SK-N-SH treated with all-trans-retinoic acid at 6 μM for 48 hours (cell line): ENCODE measurements around the gene ALX4.

Source experiments
- ATAC-seq: fragments of 200-7000 bp; cut with Tn5 transposase; 3 replicates; pipeline ENCODE4 v1.9.1; 2020; ENCODE audit warnings: mild to moderate bottlenecking, moderate library complexity
- ARNTL ChIP-seq: fragments of 450-650 bp; formaldehyde crosslinking; IDR thresholded peaks from 2 replicates; pipeline ENCODE4 v1.5.0; 2020; ENCODE audit warnings: low read depth, mild to moderate bottlenecking, moderate library complexity, borderline replicate concordance
- CSDC2 ChIP-seq: fragments of 250-450 bp; sonication (Bioruptor Pico); IDR thresholded peaks from 2 replicates; pipeline ENCODE4 v1.5.0; 2020; ENCODE audit warnings: mild to moderate bottlenecking, moderate library complexity
- ESRRG ChIP-seq: fragments of 250-450 bp; sonication (Bioruptor Pico); IDR thresholded peaks from 2 replicates; pipeline ENCODE4 v1.6.1; 2021; ENCODE audit warnings: mild to moderate bottlenecking
- GLIS3 ChIP-seq: fragments of 250-450 bp; sonication (Bioruptor Pico); IDR thresholded peaks from 2 replicates; pipeline ENCODE4 v1.5.0; 2020; ENCODE audit warnings: mild to moderate bottlenecking, moderate library complexity
- ISL1 ChIP-seq: fragments of 250-450 bp; sonication (Bioruptor Pico); IDR thresholded peaks from 2 replicates; pipeline ENCODE4 v2.1.2; 2022; ENCODE audit warnings: mild to moderate bottlenecking, moderate library complexity
- OSR1 ChIP-seq: fragments of 250-450 bp; sonication (Bioruptor Pico); IDR thresholded peaks from 2 replicates; pipeline ENCODE4 v1.8.0; 2022; ENCODE audit warnings: moderate library complexity, mild to moderate bottlenecking, inconsistent platforms
- PPARA ChIP-seq: fragments of 250-450 bp; sonication (Bioruptor Pico); IDR thresholded peaks from 2 replicates; pipeline ENCODE4 v1.5.0; 2020; ENCODE audit warnings: mild to moderate bottlenecking, borderline replicate concordance
- RARB ChIP-seq: fragments of 250-450 bp; sonication (Bioruptor Pico); IDR thresholded peaks from 2 replicates; pipeline ENCODE4 v1.8.0; 2021; ENCODE audit warnings: mild to moderate bottlenecking, moderate library complexity
- TCF4 ChIP-seq: fragments of 250-450 bp; sonication (Bioruptor Pico); IDR thresholded peaks from 2 replicates; pipeline ENCODE4 v1.8.0; 2021; ENCODE audit warnings: mild to moderate bottlenecking, moderate library complexity, borderline replicate concordance
- TOX ChIP-seq: fragments of 250-450 bp; sonication (Bioruptor Pico); IDR thresholded peaks from 2 replicates; pipeline ENCODE4 v1.8.0; 2021; ENCODE audit warnings: mild to moderate bottlenecking, moderate library complexity, borderline replicate concordance
- ZFP3 ChIP-seq: fragments of 250-450 bp; sonication (Bioruptor Pico); IDR thresholded peaks from 2 replicates; pipeline ENCODE4 v1.5.0; 2020; ENCODE audit warnings: mild to moderate bottlenecking, moderate library complexity
- ZNF565 ChIP-seq: fragments of 450-650 bp; formaldehyde crosslinking; conservative IDR thresholded peaks from 2 replicates; pipeline ENCODE4 v1.5.0; 2020; ENCODE audit warnings: low read depth, mild to moderate bottlenecking, moderate library complexity
- ZNF70 ChIP-seq: fragments of 450-650 bp; formaldehyde crosslinking; IDR thresholded peaks from 2 replicates; pipeline ENCODE4 v1.5.0; 2020; ENCODE audit warnings: mild to moderate bottlenecking, moderate library complexity
- TF ChIP-seq, protein P1 (sequence below): fragments of 250-450 bp; sonication (Bioruptor Pico); IDR thresholded peaks from 2 replicates; pipeline ENCODE4 v1.5.1; 2020; ENCODE audit warnings: low read depth, mild to moderate bottlenecking, moderate library complexity
- TF ChIP-seq, protein P2 (sequence below): fragments of 250-450 bp; sonication (Bioruptor Pico); IDR thresholded peaks from 2 replicates; pipeline ENCODE4 v1.5.0; 2020; ENCODE audit warnings: mild to moderate bottlenecking, moderate library complexity
- TF ChIP-seq, protein P3 (sequence below): fragments of 250-450 bp; sonication (Bioruptor Pico); IDR thresholded peaks from 2 replicates; pipeline ENCODE4 v1.8.0; 2021; ENCODE audit warnings: low read depth, mild to moderate bottlenecking, moderate library complexity, borderline replicate concordance
- TF ChIP-seq, protein P4 (sequence below): fragments of 250-450 bp; sonication (Bioruptor Pico); IDR thresholded peaks from 2 replicates; pipeline ENCODE4 v1.8.0; 2020; ENCODE audit warnings: mild to moderate bottlenecking, moderate library complexity, borderline replicate concordance
- TF ChIP-seq, protein P5 (sequence below): fragments of 250-450 bp; sonication (Bioruptor Pico); IDR thresholded peaks from 2 replicates; pipeline ENCODE4 v1.5.1; 2021; ENCODE audit warnings: mild to moderate bottlenecking, moderate library complexity

The ALX4 gene

DNA sequence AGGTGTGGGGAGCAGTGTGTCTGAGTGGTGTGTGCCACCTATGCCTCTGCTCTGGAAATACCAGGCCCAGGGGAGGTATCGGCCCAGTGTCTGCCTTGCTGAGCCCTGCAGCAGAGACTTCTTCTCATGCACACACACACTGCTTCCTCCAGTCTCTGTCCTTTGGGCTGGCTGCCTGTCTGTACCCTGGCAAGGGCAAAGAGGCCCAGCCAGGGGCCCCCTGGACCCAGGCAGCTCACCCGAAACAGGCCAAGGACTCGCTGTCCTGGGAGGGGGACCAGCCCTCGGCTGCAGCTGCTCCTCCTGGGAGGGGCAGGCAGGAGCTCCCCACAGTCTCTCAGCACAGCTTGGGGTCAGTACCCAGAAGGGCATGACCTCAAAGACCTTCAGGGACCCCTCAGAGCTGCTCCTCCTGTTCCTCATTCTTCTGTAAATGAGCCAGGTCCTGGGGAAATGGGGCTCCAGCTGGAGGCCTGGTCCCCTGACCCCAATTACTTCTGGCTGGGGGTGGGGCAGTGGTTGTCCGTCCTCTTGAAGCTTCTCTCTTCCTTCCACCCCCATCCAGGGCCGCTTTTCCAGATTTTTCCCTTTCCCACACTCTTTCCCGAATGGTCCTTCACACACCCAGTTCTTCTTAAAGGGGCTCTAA lies 24.5 kb upstream of the ALX4 start:
- TF ChIP-seq, protein P1, sequence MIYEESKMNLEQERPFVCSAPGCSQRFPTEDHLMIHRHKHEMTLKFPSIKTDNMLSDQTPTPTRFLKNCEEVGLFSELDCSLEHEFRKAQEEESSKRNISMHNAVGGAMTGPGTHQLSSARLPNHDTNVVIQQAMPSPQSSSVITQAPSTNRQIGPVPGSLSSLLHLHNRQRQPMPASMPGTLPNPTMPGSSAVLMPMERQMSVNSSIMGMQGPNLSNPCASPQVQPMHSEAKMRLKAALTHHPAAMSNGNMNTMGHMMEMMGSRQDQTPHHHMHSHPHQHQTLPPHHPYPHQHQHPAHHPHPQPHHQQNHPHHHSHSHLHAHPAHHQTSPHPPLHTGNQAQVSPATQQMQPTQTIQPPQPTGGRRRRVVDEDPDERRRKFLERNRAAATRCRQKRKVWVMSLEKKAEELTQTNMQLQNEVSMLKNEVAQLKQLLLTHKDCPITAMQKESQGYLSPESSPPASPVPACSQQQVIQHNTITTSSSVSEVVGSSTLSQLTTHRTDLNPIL (CRISPR knock-in tag): no peak
- TF ChIP-seq, protein P2, sequence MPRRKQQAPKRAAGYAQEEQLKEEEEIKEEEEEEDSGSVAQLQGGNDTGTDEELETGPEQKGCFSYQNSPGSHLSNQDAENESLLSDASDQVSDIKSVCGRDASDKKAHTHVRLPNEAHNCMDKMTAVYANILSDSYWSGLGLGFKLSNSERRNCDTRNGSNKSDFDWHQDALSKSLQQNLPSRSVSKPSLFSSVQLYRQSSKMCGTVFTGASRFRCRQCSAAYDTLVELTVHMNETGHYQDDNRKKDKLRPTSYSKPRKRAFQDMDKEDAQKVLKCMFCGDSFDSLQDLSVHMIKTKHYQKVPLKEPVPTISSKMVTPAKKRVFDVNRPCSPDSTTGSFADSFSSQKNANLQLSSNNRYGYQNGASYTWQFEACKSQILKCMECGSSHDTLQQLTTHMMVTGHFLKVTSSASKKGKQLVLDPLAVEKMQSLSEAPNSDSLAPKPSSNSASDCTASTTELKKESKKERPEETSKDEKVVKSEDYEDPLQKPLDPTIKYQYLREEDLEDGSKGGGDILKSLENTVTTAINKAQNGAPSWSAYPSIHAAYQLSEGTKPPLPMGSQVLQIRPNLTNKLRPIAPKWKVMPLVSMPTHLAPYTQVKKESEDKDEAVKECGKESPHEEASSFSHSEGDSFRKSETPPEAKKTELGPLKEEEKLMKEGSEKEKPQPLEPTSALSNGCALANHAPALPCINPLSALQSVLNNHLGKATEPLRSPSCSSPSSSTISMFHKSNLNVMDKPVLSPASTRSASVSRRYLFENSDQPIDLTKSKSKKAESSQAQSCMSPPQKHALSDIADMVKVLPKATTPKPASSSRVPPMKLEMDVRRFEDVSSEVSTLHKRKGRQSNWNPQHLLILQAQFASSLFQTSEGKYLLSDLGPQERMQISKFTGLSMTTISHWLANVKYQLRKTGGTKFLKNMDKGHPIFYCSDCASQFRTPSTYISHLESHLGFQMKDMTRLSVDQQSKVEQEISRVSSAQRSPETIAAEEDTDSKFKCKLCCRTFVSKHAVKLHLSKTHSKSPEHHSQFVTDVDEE (CRISPR knock-in tag): no peak
- TF ChIP-seq ZFP3 (CRISPR knock-in tag) (no peak), ESRRG (CRISPR knock-in tag) (no peak), TCF4 (CRISPR knock-in tag) (no peak), ISL1 (CRISPR knock-in tag) (no peak), PPARA (CRISPR knock-in tag) (no peak), ZNF565 (no peak), GLIS3 (CRISPR knock-in tag) (no peak), CSDC2 (CRISPR knock-in tag) (no peak), OSR1 (CRISPR knock-in tag) (no peak), TOX (CRISPR knock-in tag) (no peak), ARNTL (CRISPR knock-in tag) (no peak)
- TF ChIP-seq, protein P3, sequence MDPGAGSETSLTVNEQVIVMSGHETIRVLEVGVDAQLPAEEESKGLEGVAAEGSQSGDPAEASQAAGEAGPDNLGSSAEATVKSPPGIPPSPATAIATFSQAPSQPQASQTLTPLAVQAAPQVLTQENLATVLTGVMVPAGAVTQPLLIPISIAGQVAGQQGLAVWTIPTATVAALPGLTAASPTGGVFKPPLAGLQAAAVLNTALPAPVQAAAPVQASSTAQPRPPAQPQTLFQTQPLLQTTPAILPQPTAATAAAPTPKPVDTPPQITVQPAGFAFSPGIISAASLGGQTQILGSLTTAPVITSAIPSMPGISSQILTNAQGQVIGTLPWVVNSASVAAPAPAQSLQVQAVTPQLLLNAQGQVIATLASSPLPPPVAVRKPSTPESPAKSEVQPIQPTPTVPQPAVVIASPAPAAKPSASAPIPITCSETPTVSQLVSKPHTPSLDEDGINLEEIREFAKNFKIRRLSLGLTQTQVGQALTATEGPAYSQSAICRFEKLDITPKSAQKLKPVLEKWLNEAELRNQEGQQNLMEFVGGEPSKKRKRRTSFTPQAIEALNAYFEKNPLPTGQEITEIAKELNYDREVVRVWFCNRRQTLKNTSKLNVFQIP (CRISPR knock-in tag): no peak
- TF ChIP-seq, protein P4, sequence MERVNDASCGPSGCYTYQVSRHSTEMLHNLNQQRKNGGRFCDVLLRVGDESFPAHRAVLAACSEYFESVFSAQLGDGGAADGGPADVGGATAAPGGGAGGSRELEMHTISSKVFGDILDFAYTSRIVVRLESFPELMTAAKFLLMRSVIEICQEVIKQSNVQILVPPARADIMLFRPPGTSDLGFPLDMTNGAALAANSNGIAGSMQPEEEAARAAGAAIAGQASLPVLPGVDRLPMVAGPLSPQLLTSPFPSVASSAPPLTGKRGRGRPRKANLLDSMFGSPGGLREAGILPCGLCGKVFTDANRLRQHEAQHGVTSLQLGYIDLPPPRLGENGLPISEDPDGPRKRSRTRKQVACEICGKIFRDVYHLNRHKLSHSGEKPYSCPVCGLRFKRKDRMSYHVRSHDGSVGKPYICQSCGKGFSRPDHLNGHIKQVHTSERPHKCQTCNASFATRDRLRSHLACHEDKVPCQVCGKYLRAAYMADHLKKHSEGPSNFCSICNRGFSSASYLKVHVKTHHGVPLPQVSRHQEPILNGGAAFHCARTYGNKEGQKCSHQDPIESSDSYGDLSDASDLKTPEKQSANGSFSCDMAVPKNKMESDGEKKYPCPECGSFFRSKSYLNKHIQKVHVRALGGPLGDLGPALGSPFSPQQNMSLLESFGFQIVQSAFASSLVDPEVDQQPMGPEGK: no peak
- TF ChIP-seq, protein P5, sequence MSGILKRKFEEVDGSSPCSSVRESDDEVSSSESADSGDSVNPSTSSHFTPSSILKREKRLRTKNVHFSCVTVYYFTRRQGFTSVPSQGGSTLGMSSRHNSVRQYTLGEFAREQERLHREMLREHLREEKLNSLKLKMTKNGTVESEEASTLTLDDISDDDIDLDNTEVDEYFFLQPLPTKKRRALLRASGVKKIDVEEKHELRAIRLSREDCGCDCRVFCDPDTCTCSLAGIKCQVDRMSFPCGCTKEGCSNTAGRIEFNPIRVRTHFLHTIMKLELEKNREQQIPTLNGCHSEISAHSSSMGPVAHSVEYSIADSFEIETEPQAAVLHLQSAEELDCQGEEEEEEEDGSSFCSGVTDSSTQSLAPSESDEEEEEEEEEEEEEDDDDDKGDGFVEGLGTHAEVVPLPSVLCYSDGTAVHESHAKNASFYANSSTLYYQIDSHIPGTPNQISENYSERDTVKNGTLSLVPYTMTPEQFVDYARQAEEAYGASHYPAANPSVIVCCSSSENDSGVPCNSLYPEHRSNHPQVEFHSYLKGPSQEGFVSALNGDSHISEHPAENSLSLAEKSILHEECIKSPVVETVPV (CRISPR knock-in tag): no peak
- ATAC-seq: no peak

DNA sequence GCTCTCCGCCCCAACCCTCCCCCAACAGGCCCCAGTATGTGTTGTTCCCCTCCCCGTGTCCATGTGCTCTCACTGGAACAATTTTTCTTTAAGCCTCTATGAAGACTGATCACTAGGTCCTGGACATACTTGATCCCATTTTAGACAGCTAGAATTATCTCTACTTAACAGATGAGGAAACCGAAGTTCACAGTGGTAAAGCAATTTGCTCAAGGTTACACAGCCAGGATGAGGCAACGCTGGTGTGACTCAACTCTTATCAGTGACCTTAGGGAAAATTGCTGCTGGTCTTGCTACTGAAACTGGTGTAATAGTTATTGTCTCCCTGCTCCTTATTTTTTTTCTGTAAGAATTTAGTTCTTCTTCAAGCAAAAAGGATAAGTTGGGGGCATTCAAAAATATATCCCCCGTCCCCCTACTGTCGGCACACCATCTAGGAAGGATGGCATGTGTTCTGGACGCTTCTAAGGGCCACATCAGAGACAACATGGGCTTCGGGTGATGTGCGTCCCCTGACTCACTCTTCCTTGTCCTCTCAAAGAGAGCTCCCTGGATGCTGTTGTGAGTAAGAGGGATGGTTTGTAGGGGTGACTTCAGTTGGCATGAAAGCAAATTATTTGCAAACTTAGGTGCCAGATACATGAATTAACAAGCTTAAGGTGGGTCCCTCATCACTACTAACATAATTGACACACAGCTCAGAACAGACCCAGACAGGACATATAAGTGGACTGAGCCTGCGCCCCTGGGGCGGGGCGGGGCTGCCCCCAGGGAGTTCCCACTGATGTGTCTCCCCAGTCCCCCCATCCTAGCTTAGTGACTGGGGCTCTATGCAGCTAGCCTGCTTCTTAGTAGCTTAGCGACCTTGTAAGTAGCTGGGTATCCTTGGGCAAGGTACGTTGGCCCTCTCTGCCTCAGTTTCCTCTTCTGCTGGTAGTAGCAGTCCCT lies 23.6 kb upstream of the ALX4 start:
- no peak for ATAC-seq
- TF ChIP-seq, protein P4: no peak
- TF ChIP-seq, protein P2 (CRISPR knock-in tag): no peak
- no peak for TF ChIP-seq ZNF70 (CRISPR knock-in tag)
- TF ChIP-seq ISL1 (CRISPR knock-in tag): no peak
- TF ChIP-seq CSDC2 (CRISPR knock-in tag): no peak
- TF ChIP-seq, protein P1 (CRISPR knock-in tag): no peak
- TF ChIP-seq OSR1 (CRISPR knock-in tag): no peak
- TF ChIP-seq, protein P5 (CRISPR knock-in tag): no peak
- TF ChIP-seq RARB (CRISPR knock-in tag): no peak
